Measurements from ENCODE around the gene ADGRL1.

Gene ADGRL1

DNA sequence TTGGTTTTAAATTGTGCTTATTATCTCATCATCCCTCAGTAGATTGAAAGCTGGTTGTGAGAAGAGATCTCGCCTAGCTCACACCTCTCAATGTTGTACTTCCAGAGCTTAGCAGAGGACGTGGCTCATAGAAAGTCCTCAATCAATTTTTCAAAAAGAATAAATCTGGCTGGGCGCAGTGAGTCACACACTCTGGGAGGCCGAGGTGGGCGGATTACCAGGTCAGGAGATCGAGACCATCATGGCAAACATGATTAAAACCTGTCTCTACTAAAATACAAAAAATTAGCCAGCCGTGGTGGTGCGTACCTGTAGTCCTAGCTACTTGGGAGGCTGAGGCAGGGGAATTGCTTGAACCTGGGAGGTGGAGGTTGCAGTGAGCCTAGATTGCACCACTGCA lies 64.9 kb downstream of the ADGRL1 start:
- TF ChIP-seq CREB1 (IDR thresholded peaks at IDR 0.05; ENCODE audit: low read depth) (no peak), ZBTB7A (IDR thresholded peaks at IDR 0.05; ENCODE audit: low read depth) (no peak), CEBPB (IDR thresholded peaks at IDR 0.05) (no peak), NFIC (IDR thresholded peaks at IDR 0.05) (no peak), YY1 (IDR thresholded peaks at IDR 0.05; ENCODE audit: low read depth) (no peak), EP300 (IDR thresholded peaks at IDR 0.05; ENCODE audit: borderline replicate concordance) (no peak), EGR1 (IDR thresholded peaks at IDR 0.05) (no peak), TEAD4 (IDR thresholded peaks at IDR 0.05) (no peak), RAD21 (IDR thresholded peaks at IDR 0.05; ENCODE audit: low read depth) (no peak), TAF1 (IDR thresholded peaks at IDR 0.05; ENCODE audit: low read depth) (no peak), TCF12 (IDR thresholded peaks at IDR 0.05; ENCODE audit: low read depth) (no peak), FOXM1 (IDR thresholded peaks at IDR 0.05; ENCODE audit: borderline replicate concordance, low read depth) (no peak)
- TF ChIP-seq, protein P1, sequence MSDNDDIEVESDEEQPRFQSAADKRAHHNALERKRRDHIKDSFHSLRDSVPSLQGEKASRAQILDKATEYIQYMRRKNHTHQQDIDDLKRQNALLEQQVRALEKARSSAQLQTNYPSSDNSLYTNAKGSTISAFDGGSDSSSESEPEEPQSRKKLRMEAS (IDR thresholded peaks at IDR 0.05), result no peak
- TF ChIP-seq, protein P2, sequence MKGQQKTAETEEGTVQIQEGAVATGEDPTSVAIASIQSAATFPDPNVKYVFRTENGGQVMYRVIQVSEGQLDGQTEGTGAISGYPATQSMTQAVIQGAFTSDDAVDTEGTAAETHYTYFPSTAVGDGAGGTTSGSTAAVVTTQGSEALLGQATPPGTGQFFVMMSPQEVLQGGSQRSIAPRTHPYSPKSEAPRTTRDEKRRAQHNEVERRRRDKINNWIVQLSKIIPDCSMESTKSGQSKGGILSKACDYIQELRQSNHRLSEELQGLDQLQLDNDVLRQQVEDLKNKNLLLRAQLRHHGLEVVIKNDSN (IDR thresholded peaks at IDR 0.05), result no peak
- TF ChIP-seq, protein P3, sequence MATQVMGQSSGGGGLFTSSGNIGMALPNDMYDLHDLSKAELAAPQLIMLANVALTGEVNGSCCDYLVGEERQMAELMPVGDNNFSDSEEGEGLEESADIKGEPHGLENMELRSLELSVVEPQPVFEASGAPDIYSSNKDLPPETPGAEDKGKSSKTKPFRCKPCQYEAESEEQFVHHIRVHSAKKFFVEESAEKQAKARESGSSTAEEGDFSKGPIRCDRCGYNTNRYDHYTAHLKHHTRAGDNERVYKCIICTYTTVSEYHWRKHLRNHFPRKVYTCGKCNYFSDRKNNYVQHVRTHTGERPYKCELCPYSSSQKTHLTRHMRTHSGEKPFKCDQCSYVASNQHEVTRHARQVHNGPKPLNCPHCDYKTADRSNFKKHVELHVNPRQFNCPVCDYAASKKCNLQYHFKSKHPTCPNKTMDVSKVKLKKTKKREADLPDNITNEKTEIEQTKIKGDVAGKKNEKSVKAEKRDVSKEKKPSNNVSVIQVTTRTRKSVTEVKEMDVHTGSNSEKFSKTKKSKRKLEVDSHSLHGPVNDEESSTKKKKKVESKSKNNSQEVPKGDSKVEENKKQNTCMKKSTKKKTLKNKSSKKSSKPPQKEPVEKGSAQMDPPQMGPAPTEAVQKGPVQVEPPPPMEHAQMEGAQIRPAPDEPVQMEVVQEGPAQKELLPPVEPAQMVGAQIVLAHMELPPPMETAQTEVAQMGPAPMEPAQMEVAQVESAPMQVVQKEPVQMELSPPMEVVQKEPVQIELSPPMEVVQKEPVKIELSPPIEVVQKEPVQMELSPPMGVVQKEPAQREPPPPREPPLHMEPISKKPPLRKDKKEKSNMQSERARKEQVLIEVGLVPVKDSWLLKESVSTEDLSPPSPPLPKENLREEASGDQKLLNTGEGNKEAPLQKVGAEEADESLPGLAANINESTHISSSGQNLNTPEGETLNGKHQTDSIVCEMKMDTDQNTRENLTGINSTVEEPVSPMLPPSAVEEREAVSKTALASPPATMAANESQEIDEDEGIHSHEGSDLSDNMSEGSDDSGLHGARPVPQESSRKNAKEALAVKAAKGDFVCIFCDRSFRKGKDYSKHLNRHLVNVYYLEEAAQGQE (IDR thresholded peaks at IDR 0.05; ENCODE audit: low read depth), result no peak

DNA sequence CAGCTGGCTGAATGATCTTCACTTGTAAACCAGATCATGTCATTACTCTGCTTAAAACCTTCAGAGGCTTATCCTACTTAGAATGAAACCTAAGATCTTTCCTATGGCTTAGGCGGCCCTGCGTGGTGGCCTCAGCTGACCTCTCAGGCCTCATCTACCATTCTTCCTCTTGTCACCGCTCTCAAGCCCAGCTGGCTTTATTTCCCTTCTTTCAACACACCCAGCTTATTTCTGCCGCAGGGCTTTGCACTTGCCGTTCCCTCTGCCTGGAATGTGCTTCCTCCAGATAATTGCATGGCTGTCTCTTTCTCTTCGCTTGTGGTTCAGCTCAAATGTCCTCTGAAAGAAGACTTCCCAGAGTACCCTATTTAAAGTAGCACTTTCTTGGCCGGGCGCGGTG lies 66.0 kb downstream of the ADGRL1 start:
- TF ChIP-seq, protein P1 (IDR thresholded peaks at IDR 0.05), result no peak
- no peak for TF ChIP-seq FOXM1 (IDR thresholded peaks at IDR 0.05; ENCODE audit: borderline replicate concordance, low read depth)
- TF ChIP-seq CREB1 (IDR thresholded peaks at IDR 0.05; ENCODE audit: low read depth), result no peak
- no peak for TF ChIP-seq ZBTB7A (IDR thresholded peaks at IDR 0.05; ENCODE audit: low read depth)
- no peak for TF ChIP-seq EGR1 (IDR thresholded peaks at IDR 0.05)
- no peak for TF ChIP-seq EP300 (IDR thresholded peaks at IDR 0.05; ENCODE audit: borderline replicate concordance)
- TF ChIP-seq RAD21 (IDR thresholded peaks at IDR 0.05; ENCODE audit: low read depth), result no peak
- no peak for TF ChIP-seq CEBPB (IDR thresholded peaks at IDR 0.05)
- no peak for TF ChIP-seq TAF1 (IDR thresholded peaks at IDR 0.05; ENCODE audit: low read depth)
- TF ChIP-seq NFIC (IDR thresholded peaks at IDR 0.05), result no peak
- TF ChIP-seq YY1 (IDR thresholded peaks at IDR 0.05; ENCODE audit: low read depth), result no peak
- TF ChIP-seq, protein P2 (IDR thresholded peaks at IDR 0.05), result no peak
- no peak for TF ChIP-seq TEAD4 (IDR thresholded peaks at IDR 0.05)
- TF ChIP-seq, protein P3 (IDR thresholded peaks at IDR 0.05; ENCODE audit: low read depth), result no peak
- no peak for TF ChIP-seq TCF12 (IDR thresholded peaks at IDR 0.05; ENCODE audit: low read depth)

DNA sequence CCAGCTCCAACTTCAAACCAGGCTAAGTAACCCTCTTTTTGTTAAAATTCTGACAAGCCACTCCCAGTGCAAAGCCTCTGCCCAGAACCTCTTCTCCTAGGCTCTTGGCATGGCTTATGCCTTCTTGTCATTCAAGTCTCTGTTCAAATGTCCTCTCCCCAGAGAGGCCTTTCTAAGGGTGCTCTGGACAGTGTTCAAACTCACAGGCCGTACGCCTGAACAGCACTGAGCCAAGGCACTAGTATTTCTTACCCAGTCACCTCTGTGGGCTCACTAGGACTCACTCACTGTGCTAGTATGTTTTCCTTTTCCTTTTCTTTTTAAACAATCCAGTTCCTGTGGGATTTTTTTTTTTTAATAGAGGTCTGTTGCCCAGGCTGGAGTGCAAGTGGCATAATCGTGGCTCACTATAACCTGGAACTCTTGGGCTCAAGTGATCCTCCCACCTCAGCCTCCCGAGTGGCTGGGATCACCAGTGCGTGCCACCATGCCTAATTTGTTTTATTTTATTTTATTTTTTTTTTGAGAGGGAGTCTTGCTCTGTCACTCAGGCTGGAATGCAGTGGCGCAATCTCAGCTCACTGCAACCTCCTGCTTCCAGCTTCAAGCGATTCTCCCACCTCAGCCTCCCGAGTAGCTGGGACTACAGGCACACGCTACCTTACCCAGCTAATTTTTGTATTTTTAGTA lies 67.2 kb downstream of the ADGRL1 start:
- TF ChIP-seq EP300 (IDR thresholded peaks at IDR 0.05; ENCODE audit: borderline replicate concordance) (no peak), TEAD4 (IDR thresholded peaks at IDR 0.05) (peak; percentile 25; the same call in 1 of the 2 replicates), TAF1 (IDR thresholded peaks at IDR 0.05; ENCODE audit: low read depth) (no peak), CREB1 (IDR thresholded peaks at IDR 0.05; ENCODE audit: low read depth) (no peak), CEBPB (IDR thresholded peaks at IDR 0.05) (peak; percentile 59)
- TF ChIP-seq, protein P2 (IDR thresholded peaks at IDR 0.05), result no peak
- TF ChIP-seq, protein P3 (IDR thresholded peaks at IDR 0.05; ENCODE audit: low read depth), result no peak
